Dermis blood vessel endothelial cell (primary cell): Measurements from ENCODE around the gene RPH3AL. TPM values are rescaled to one million over a fixed set of nuclear protein-coding genes. Genes with fewer than 3 reads are reported as not detected.

ENCODE experiments used
- DNase-seq: peaks from one replicate; pipeline ENCODE4 v3.0.0; 2010
- total RNA-seq: library from RNA; depleted of rRNA; stranded (reverse); fragments of >200 nt; gene quantifications from 2 replicates; pipeline ENCODE4 v1.2.3, GENCODE V29; 2014

The RPH3AL gene
- total RNA-seq, 1 donor from 2014 or later: 22.0 TPM

DNA sequence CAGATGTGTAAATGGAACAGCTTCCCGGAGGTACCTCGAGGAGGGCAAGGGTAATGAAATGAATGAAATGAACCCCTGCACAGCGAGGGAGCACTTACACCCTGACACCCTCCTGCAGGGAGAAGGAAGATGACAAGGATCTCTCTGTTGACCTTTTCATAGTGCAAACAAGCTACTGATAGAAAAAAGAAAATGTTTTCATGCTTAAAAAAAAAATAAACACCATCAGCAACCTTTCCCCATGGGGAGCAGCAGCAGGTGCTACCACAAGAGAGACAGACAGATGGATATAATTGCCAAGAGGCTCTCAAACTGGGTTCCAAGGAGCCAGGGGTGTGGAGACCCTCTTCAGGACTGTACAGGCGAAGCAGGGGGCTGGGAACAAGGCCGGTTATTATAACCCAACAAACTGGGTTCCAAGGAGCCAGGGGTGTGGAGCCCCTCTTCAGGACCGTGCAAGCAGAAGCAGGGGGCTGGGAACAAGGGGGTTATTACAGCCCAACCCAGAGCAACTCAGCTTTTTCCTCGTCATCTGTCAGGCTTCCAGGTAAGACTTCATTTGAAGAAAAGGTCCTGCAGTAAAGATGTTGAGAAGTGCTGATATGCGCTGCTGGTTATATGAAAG lies 718 bp upstream of the RPH3AL start:
- DNase-seq: no peak

DNA sequence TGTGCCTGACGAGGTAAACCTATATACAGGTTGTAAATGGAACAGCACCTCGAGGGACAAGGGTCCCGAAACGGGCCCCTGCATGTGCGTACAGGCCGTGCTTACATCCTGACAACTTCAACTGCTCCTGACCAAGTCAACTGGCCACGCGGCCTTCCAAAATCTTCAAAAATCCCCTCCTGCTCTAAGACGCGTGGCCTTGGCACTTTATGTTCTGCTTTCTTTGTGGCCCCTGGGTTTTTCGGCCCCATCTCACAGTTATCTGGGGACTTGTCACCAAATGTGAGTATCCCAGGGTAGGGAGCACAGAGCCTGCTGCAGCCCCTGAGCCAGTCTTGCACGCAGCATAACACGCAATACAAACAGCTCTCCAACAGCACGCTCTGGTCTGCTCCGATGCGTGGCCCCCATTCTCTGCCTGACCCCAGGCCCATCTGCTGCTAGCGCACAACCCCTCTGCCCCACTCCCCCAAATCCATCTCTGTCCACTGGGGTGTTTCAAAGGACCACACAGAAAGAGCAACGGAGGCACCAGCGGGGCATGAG lies 659 bp downstream of the RPH3AL start:
- no peak for DNase-seq

DNA sequence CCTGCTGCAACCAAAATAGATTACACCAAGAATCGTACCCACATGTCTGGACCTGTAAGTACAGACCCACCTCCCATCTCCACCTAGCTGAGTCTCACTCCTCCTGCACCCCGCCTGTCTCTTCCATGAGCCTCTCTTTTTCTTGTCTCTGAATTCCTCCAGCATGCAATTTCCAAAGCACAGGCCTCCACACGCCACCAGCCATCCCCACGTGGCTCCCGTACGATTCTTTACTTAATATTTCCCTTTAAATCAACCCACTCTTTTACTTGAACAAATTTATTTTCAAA lies 1.2 kb downstream of the RPH3AL start:
- no peak for DNase-seq

DNA sequence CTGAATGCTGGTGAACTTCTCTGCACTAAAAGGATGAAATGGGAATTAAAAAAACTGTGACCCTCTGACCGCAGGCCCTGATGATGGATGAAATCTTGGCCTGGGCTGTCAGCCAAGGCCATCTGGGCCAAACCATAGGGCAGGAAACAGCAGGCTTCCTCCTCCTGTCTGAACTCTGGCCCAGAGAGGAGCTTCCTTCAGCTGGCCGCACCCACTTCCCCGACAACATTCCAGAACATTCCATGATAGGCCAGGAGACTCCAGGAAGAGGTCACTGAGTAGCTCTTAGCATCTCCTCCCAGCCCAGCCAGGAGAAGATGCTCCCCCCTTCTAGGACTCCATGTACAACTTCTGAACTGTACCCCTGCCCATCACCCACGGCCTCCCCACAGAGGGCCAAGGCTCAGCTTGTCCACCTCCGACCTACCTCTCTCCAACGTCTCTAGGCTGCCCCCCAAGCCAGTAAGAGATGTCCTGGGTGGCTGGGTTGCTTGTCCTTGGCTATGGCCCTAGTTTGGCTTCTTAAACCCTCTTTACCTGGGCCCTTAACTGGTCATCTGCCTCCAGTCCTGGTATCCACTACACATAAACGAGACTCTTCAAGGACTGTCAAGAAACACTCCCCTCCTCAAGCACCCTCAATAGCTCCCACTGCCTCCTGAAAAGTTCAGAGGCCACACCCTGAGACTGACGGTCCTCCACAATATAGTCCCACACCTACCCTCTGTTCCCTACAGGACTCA lies 1.7 kb downstream of the RPH3AL start:
- peak; percentile 99 for DNase-seq

DNA sequence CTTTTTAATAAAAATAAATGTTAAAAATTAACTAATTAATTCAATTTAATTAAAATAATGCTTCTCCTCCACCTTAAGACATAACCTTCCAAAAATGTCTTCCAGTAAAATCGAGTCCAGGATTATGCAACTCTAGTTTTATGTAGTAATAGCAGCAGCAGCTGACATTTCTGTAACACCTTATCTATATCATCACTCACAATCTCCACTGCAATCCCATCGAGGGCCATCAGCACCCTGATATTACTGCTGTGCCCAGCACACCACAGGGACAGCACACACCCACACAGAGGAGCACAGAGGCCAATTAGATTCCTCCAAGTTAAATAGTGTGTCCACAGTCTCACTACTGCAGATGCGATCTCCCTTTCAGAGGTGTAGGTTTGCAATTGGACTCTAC lies 2.9 kb downstream of the RPH3AL start:
- no peak for DNase-seq

DNA sequence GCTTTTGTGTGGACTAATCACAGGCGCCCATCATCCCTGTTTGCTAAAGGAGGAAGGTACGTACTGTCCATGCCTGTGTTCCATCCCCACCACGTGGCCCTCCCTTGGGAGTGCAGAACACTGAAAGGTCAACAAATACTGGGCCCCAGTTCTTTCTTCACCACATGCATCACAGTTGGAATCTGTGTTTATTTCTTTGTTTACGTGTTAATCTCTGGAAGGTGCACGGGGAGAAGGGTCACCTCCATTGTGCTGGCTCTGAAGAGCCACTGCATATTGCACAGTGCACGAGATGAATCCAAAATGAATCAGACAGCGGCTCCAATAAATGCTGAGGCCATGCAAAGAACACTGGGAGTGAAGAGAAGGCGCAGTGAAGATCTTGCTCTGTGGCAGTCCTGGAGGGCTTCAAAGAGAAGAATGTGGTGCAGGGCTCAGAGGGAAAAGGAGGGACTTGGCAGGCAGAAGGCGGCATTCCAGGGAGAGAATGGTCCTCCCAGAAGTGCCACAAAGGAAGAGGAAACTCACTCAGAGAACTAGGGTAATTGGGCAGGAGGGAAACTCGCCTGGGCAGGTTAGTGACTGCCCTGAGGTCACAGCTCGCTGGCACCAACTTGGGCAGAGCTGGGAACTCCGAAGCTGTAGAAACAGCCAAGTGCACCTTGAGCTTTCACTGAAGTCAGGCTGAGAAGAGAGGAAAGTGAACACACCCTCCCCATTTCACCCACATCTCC lies 3.7 kb downstream of the RPH3AL start:
- DNase-seq: peak; percentile 65

DNA sequence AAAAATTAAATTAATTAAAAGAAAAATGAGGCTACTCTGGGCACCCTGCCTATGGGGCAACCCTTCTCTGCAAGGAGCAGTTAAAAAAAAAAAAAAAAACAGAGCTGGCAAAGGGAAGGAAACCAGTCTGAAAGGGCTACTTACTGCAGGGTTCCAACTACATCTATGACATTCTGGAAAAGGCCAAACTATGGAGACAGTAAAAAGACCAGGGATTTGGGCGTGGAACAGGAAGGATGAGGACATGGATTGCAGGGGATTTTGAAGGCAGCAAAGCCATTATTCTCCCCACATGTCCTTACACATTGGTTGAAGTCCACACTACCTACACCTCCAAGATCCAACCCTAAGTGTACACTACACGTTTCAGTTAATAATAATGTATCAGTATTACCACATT lies 4.6 kb downstream of the RPH3AL start:
- DNase-seq: no peak

DNA sequence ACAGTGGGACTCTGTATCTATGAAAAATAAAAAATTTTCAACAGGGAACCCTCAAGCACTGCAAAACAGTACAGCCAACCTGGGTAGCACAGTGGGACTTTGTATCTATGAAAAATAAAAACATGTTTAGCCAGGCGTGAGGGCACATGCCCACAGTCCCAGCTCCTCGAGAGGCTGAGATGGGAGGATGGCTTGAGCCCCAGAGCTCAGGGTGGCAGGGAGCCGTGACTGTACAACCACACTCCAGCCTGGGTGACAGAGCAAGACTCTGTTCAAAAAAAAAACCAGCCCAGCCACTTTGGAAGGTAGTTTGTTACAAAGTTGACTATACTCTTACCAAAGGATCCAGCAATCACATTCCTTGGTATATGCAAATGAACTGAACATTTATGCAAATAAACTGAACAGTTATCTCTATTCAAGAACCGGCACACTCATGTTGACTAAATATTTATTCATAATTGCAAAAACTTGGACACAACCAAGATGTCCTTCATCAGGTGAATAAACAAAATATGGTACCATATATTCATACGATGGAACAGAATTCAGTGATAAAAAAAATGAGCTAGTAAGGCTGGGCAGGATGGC lies 5.2 kb downstream of the RPH3AL start:
- no peak for DNase-seq

DNA sequence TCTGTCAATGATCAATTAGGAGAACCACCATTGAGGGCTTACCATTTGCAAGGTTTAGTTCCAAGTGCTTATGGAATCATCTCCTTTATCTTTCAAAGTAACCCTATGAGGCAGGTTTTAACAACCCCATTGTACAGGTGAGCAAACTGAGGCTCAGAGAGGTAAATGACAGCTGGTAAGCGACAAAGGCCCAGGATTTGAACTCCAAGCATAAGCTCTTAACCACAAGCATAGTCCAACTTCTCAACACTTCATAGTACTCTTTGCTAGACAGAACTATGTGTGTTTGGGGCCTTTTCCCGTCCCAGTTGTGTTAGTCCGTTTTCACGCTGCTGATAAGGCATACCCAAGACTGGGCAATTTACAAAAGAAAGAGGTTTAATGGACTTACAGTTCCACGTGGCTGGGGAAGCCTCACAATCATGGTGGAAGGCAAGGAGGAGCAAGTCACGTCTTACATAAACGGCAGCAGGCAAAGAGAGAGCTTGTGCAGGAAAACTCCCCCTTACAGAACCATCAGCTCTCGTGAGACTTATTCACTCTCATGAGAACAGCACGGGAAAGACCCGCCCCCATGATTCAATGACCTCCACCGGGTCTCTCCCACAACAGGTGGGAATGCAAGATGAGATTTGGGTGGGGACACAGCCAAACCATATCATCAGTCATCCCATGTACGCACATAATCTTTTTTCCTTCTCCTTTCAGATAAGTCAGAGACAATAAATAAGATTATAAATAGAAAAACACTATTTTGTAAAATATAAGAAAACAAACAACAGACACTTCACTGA lies 6.4 kb downstream of the RPH3AL start:
- DNase-seq: no peak

DNA sequence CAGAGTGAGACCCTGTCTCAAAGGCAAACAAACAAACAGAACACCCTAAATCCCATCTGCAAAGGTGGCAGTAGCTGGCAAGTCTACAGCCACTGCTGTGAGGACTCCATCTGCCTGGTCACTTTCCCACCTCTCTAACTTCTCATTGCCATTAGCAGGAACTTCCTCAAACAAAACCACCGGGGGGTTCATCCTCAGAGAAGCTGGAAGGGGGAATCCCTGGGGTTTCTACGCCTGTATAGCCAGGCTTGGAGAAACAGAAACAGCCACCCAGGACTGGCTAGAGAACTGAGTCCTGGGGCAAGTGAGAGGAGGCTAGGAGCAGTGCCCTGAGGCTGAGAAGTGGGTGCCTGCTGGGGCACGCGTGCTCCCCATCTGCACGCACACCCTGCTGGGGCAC lies 7.3 kb downstream of the RPH3AL start:
- DNase-seq: no peak

DNA sequence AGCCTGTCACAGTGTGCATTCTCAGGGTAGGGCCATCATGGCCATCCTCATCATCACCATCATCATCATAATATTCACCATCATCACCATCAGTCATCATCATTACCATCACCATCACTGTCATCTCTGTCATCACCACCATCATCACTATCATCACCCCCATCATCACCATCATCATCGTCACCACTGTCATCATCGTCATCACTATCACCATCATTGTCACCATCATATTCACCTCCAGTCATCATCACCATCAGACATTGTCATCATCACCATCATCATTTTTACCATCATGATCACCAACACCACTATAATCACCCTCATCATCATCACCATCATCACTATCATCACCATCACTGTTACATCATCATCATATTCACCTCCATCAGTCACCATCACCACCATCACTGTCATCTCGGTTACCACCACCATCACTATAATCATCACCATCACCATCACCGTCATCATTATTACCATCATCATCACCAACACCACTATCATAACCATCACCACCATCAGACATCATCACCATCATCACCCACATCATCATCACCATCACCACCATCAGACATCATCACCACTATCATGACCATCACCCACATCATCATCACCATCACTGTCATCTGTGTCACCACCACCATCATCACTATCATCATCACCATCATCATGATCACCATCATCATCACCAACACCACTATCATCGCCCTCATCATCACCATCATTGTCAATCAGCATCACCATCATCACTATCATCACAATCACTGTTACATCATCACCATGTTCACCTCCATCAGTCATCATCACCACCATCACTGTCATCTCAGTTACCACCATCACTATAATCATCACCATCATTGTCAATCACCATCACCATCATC lies 8.5 kb downstream of the RPH3AL start:
- no peak for DNase-seq

DNA sequence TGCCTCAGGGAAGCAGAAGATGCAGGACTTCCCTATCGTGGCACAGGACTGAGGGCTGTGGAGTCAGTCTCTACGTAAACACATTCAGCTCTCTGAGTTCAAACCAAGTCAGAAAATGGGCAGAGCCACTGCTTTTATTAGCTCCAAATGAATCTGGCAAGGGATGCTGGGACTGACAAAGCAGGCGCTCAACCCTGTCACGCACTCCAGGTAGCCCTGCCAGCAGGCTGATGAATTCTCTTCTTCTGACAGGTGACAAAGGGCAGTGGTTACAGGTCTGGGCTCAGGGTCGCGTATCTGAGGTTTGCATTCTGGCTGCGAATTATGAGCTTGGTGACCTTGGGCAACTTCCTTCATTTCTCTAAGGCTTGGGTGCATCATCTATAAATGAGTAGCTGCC lies 9.4 kb downstream of the RPH3AL start:
- DNase-seq: no peak

DNA sequence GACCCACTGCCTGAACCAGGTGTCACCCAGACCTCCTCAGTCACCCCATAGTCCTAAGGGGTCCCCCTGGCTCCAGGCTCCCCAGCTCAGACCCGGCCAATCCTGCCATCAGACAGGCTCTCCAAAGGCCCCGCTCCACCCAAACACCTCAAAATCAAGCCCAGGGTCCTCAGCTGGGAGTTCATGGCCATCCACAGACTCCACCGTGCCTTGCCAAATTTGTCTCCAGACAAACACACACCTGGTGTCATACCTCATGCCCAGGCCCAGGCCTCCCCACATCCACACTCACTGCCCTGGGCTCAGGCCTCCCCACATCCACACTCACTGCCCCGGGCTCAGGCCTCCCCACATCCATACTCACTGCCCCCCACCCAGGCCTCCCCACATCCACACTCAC lies 12.5 kb downstream of the RPH3AL start:
- DNase-seq: no peak

DNA sequence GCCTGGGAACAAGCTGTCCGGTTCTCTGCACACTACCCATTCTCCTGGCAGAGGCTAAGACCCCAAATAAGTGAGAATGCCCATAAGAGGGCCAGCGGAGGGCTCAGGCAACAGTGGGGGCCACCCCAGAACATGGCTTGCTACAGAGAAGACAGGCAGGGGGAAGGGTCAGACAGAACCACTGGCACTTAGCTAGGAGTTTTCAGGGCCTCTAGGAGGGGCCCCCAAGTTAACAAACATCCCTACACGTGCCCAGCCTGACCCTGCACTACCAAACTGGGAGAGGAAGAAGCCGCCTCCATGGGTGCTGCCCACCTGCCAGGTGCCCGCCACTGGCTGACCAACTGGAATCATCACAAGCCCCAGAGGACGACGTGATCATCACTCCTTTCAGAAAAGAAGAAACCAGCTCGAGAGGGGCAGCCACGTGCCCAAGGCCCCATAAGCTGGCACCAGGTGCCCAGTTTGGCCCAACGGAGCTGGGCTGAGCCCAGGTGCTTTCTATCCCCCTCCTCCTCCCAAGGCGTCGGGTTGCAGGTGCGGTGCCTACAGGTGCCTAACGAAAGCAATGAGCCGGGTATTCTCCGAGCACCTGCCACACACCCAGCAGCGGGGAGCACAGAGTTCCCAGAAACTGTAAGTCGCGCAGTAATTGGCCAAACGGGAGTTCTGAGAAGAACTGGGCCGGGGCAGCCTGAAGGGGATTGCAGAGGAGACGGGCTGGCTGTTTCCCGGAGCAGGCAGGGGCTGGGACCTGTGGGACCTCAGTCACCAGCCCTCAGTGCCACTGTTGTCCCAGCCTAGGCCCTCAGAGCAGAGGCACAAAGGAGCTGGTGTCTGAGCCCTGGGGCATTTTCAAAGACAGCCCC lies 13.2 kb downstream of the RPH3AL start:
- DNase-seq: no peak

DNA sequence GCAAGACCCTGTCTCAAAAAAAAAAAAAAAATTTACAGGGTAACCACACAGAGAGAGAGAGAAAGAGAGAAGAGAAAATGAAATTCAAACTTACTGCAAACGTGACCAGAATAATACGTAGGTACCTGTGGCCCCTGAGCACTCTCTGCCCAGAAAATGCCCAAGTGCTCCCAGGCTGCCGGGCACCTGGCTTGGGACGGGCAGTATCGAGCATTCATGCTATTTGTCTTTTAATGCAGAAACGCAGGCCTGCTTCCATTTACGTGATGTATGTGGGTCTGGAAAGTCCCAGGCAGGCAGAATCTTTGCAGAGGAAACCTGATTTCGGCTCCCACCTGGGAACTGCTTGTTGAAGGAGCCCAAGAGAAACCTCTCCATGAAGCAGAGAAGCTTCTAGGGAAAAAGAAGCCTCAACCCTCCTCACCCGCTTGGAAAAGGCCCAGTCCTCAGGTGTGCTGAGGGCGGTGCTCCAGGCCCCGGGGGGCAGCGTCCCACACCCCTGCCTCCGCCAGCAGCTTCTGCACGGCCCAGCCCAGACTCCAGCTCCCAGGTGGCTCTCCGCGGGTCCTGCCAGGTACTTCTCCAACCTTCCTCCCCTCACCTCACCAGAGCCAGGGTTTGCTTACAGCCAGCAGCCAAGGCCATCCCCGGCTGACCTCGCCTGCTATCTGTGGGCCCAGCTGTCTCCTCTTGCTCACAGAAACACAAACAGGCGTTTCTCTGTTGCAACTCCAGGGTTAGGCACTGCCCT lies 14.0 kb downstream of the RPH3AL start:
- DNase-seq: peak; percentile 27

DNA sequence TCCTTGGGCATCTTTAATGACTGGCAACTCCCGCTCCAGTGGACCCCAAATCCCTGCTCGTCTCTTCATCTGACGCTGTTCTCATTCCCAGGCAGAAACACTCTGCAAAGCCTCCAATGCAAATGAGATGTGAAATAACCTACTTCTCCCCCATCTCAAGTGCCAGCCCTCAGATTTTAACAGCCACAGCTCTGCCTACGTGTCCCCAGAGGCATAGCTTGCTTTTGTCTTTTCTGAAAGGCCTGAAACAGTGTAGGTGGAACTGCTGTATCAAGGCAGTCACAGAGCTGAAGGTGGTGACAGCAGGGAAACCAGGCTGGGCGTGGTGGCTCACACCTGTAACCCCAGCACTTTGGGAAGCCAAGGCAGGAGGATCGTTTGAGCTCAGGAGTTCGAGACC lies 14.7 kb downstream of the RPH3AL start:
- DNase-seq: no peak

DNA sequence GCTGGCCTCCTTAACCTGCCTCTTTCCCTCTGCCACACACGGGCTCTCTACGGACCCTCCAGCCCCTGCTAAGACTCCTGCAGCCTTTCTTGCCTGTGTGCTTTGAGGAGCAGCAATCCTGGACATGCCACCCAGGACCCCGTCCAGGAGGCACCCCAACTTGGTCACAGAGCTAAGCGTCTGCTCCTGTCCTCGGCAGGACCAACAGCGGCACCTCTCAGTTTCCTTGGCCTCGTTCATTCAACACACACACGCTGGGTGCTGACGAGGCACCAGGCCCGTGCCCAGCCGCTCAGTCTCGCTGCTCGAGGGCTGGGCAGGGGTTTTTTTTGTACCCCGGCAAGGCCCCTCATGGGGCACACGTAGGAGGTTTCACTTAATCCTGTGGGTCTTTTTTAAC lies 15.2 kb downstream of the RPH3AL start:
- no peak for DNase-seq

DNA sequence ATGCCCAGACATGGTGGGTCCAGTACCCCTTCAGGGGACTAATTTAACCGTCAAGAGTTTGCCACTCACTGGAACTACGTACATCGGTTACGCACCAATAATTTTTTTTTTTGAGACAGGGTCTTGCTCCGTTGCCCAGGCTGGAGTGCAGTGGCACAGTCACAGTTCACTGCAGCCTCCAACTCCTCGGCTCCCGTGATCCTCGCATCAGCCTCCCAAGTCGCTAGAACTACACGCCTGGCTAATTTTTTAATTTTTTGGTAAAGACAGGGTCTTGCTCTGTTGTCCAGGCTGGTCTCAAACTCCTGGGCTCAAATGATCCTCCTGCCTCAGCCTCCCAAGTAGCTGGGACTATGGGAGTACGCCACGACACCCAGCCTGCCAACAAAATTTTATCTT lies 15.6 kb downstream of the RPH3AL start:
- DNase-seq: no peak

DNA sequence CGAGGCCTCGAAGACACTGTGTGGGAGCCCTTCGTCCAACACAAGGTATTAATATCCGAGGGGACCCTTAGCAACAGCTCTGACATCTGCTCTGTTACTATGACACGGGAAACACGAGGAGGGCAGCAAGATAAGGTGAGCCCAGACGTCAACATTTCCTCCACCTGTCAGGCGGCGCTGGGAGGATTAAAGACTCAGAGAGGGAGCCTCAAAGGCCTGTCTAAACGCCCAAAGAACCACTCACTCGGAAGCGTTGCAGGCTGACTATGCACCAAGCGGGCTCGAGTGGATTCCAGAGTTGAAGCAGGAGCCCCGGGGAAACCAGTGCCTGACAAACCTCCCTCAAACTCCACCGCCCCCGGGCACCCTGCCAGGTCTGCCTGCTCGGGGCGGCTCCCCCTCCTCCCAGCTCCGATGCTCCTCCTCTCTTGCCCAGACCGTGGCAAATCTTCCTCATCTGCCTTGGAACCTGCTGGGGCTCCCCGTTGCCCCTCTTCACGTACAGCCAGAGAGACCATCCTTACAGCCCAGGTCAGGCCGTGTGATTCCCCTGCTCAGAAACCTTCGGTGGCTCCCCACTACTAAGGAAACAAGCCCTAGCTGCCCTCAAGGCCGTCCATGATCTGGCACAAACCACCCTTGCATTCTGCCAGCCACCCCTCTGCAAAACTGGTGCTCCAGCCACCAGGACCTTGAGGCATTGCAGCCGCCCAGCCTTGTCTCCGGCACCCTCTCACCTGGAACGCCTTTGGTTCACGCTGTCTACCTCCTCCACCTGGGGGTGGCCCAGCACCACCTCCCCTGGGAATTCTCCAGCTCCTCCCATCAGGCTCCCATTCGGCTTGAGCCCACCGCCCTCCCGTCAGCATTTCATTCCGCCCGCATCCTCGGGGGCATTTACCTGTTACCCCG lies 16.2 kb downstream of the RPH3AL start:
- DNase-seq: peak; percentile 41
